Skin epidermis (tissue), 12 donors: ENCODE results near the gene NUDT2.
"Not testable (repeated sequence)": the region's sequence is repeated elsewhere in the genome, so short reads cannot be mapped to it uniquely, and the experiment has no call there.

ENCODE experiments used
- H3K27ac ChIP-seq, 21 experiments: fragments of 200-600 bp; sonication (generic) in 11 of 21; one replicate each; pipeline ENCODE4 v1.5.0; 2020; ENCODE audit warnings: mild to moderate bottlenecking in 3 of 21, inconsistent platforms in 2 of 21, moderate library complexity in 2 of 21
- H3K4me3 ChIP-seq, 7 experiments: fragments of 200-600 bp; sonication (generic) in 2 of 7; one replicate each; pipeline ENCODE4 v1.5.0; 2020; ENCODE audit warnings: inconsistent platforms in 2 of 7, mild to moderate bottlenecking in 2 of 7, moderate library complexity in 1 of 7

Gene NUDT2

DNA sequence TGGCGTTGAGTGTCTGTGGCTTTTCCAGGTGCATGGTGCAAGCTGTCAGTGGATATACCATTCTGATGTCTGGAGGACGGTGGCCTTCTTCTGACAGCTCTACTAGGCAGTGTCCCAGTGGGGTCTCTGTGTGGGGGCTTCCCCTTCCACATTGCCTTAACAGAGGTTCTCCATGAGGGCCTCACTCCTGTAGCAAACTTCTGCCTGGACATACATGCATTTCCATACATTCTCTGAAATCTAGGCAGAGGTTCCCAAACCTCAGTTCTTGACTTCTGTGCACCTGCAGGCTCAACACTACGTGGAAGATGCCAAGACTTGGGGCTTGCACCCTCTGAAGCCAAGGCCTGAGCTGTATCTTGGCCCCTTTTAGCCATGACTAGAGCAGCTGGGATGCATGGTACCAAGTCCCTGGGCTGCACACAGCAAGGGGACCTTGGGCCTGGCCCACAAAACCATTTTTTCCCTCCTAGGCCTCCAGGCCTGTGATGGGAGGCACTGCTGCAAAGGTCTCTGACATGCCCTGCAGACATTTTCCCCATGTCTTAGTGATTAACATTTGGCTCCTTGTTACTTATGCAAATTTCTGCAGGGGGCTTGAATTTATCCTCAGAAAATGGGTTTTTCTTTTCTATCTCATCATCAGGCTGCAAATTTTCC lies 38.5 kb downstream of the NUDT2 start:
- H3K27ac ChIP-seq, H3K4me3 ChIP-seq: not testable (repeated sequence)

GRCh38 chr9:34368796-34369195 lies 39.4 kb downstream of the NUDT2 start:
- H3K4me3 ChIP-seq, H3K27ac ChIP-seq: not testable (repeated sequence)

GRCh38 chr9:34369636-34370035 lies 40.3 kb downstream of the NUDT2 start:
- H3K27ac ChIP-seq: no peak overlapping the region
- no peak overlapping the region for H3K4me3 ChIP-seq

GRCh38 chr9:34370335-34370969 lies 41.1 kb downstream of the NUDT2 start:
- Histone ChIP-seq H3K4me3 (no peak overlapping the region), H3K27ac (no peak overlapping the region)

DNA sequence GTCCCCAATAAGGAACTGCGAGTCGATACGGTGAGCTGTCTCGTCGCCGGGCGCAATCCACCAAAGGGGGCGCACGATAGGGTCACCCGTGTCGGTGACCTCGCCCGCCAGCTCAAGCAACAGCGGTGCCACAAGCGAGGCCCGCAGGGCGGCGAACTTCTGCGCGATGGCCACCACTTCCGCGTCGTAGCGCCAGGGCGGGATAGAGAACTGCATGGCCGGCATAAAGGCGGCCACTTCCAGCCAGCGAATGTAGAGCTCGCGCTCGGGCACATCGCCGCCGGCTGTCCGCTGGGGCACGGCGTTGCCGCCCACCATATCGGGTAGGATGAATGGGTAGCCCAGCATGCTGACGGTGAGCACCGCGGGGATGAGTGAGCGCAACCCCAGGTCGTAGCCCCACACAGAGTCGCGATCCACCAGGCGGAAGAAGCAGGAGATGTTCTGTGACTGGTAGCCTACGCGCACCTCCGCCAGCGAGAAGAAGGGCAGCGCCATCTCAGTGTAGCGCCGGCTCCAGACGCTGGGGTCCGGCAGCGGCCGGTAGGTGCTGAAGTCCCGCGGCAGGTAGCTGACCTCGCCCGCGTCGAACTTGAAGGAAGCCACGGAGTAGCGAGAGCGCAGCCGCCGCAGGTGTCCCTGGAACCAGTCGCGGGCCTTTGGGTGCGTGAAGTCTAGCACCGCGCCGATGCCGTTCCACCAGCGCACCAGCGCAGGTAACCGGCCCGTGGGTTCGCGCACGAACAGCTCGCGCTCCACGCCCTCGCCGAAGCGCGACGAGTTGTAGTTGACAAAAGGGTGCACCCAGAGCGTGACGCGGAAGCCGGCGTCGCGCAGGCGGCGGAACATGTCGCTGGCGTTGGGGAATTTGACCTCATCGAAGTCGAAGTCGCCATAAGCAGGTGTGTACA lies 41.9 kb downstream of the NUDT2 start:
- H3K4me3 ChIP-seq: peak overlapping the region in 2 of 7 experiments; percentile 11 to 15
- no peak overlapping the region for H3K27ac ChIP-seq

- H3K27ac ChIP-seq: no peak overlapping the region
- H3K4me3 ChIP-seq: no peak overlapping the region
Observed at GRCh38 chr9:34371886-34372466, 42.6 kb downstream of the NUDT2 start.

DNA sequence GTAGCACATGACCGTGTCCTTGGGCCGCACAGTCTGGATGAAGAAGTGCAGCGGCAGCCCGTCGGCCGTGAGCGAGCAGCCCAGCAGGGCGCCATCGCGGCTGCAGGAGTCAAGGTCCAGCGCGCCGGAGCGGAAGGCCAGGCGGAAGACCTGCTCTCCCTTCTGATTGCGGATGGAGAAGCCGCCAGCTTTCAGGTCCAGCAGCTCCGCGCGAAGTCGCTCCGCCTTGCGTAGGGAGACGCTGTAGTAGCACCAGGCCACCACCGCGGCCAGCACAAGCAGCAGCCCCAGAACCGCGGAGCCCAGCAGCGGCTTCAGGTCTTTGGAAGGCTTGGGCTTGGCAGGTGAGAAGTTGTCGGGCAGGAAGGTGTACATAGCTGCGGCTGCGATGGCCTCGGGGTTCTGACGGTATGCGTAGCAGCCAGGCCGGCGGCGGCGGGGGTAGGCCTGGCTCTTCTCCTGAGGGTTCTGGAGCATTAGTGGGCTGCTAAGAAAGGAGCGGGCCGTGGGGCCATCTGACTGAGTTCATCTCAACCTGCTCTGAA lies 43.2 kb downstream of the NUDT2 start:
- Histone ChIP-seq H3K4me3 (no peak overlapping the region), H3K27ac (no peak overlapping the region)

DNA sequence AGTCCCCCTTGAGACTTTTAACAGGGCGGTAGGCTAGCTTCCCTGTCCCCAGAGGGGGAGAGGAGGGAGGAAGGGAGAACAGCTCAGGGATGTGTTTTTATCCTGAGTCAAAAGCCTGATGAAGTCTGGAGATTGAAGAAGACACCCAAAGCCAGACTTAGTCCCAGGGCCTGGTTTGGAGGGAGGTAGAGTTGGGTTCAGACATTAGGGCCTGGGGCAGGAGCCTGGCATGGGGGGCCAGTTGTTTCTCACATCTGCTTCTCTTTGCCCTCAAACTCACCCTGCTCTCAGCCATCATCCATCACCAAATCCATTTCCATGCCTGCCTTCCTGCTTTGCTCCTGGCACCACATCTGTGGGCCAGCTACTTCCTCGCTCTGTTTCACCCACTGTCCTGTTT lies 44.4 kb downstream of the NUDT2 start:
- H3K27ac ChIP-seq: no peak overlapping the region
- H3K4me3 ChIP-seq: no peak overlapping the region

GRCh38 chr9:34374339-34374738 lies 45.0 kb downstream of the NUDT2 start:
- H3K4me3 ChIP-seq: no peak overlapping the region
- peak overlapping the region in 1 of 21 experiments; percentile 25 for H3K27ac ChIP-seq

GRCh38 chr9:34374905-34375552 lies 45.7 kb downstream of the NUDT2 start:
- no peak overlapping the region for H3K4me3 ChIP-seq
- H3K27ac ChIP-seq: peak overlapping the region in 2 of 21 experiments; percentile 31 to 44

- peak overlapping the region; percentile 50 to 79 (median 52) for H3K4me3 ChIP-seq
- H3K27ac ChIP-seq: peak overlapping the region in 17 of 21 experiments; percentile 4 to 78 (median 57)
Observed at GRCh38 chr9:34375901-34376595, 46.7 kb downstream of the NUDT2 start.

- Histone ChIP-seq H3K27ac (peak within 1 kb of the TSS in 17 of 21 experiments; percentile 4 to 78 (median 57)), H3K4me3 (peak within 1 kb of the TSS; percentile 50 to 79 (median 52))
Observed at GRCh38 chr9:34376596-34377403, 47.4 kb downstream of the NUDT2 start, which contains the start of gene MYORG. TSS of gene MYORG (minus strand) at chr9:34376898. CDS start at chr9:34372943, 3,955 bp downstream.

- Histone ChIP-seq H3K4me3 (peak overlapping the region; percentile 50 to 79 (median 52)), H3K27ac (peak overlapping the region in 7 of 21 experiments; percentile 11 to 78 (median 55))
Observed at GRCh38 chr9:34377404-34377746, 48.0 kb downstream of the NUDT2 start.

DNA sequence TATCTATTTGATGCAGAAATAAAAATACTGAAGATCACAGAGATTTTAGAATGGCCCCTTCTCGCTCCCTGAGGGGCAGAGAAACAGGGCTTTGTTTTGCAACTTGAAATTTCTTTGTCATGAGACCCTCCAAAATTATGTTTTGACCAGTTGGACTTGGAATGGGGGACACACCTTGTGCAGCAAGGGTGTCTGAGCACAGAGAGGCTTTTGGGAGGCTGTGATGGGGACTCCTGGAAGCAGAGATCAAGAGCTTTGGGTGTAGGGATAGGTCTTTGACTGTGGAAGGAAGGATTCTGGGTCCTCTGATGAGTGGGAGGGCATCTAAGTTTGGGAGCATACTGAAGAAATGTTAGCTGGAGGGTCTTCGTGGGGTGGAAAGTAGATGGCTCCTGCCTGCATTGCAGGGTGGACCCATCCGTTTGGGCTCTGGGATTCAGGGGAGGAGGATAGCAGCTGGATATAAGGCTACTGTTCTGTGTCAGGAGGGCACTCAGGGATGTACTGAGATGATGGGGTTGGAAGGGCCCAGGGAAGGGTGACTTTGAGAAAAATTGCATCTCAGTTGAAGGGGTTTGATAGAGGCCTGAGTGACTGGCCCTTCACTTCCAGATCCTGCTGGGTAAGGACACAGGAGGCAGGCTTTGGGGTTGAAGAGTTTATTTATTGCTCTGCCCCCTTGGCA lies 49.1 kb downstream of the NUDT2 start:
- Histone ChIP-seq H3K4me3 (no peak overlapping the region), H3K27ac (no peak overlapping the region)

DNA sequence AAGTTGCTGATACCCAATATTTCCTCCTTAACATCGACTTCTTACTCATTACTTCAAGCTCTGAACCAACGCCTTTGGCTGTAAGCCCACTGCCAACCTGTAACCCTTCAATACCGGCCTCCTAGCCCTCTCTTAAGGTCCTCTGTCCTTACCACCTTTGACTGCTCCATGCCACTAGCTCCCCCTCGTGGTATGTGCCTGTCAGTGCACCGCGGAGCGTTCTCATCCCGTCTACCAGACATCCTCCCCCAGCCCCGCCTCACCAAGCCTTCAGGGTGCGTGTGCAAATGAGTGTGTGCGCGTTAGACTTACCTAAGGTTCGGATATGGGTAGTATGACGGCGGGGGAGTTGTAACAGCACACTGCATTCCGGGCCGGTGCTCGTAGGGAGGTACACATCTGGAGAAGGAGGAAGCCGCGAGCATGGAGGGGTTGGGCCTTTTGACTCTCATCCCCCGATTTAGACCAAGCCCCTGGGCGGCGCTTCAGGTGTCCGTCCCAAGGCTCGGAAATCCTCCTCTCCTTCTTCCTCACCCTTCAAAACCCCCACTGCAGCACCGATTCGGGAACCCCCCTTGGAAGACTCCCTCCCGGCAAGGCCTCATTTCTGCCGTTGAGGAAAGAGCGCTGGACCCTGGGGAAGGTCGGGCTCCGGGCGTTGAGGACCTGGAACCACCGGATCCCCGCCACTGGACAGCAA lies 50.1 kb downstream of the NUDT2 start:
- H3K4me3 ChIP-seq: peak overlapping the region; percentile 27 to 53 (median 41)
- peak overlapping the region in 4 of 21 experiments; percentile 10 to 47 (median 19) for H3K27ac ChIP-seq

DNA sequence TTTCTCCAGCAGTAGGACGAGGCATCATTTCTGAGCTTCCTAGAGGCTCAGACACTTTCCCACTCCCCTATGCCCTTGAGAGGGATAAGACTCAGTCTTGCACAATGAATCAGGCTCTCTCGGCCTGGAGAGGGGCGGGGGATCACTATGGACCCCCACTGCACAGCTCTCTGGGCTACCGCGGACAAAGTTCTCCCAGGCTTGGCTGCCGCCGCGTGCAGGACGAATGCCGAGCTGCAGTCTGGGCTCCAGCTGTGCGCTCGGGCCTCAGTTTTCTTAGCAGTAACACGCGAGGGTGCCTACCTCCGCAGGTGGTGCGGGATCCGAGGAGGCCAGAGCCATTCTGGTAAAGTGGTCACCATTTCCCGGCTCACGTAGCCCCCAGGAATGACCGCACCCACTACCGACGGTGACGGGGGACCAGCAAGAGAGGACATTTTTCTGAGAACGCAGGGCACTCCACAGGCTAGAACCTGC lies 50.7 kb downstream of the NUDT2 start:
- Histone ChIP-seq H3K27ac (peak overlapping the region in 4 of 21 experiments; percentile 10 to 47 (median 19)), H3K4me3 (peak overlapping the region; percentile 29 to 53 (median 41))
